Neural cell (in vitro differentiated cells): ENCODE measurements around the gene MRPS34. TPM values are rescaled to one million over a fixed set of nuclear protein-coding genes. Genes with fewer than 3 reads are reported as not detected.

Experiments
- H2AFZ ChIP-seq: fragments of 200-600, 300-800 bp; sonication (generic), shearing (Covaris generic); 2 replicates; pipeline ENCODE4 v1.6.0; 2014; ENCODE audit warnings: low read depth, mild to moderate bottlenecking, antibody characterized with exemption, low read length, moderate library complexity
- H3F3A ChIP-seq: fragments of 200-600 bp; shearing (Covaris generic); 2 replicates; pipeline ENCODE4 v1.6.1; 2016; ENCODE audit warnings: mild to moderate bottlenecking, moderate library complexity, mixed read lengths, antibody characterized with exemption, low read length; ENCODE audit not compliant: insufficient read depth, poor library complexity, severe bottlenecking
- H3K27ac ChIP-seq: fragments of 200-600, 300-800 bp; sonication (generic), shearing (Covaris generic); 2 replicates; pipeline ENCODE4 v1.5.1; 2014; ENCODE audit warnings: mild to moderate bottlenecking, low read length, moderate library complexity
- H3K27me3 ChIP-seq: fragments of 300-800, 200-600 bp; sonication (generic), shearing (Covaris generic); 2 replicates; pipeline ENCODE4 v1.6.0; 2014; ENCODE audit warnings: mild to moderate bottlenecking, low read depth, low read length, moderate library complexity; ENCODE audit not compliant: insufficient read depth
- H3K36me3 ChIP-seq: fragments of 300-800, 200-600 bp; sonication (generic), shearing (Covaris generic); 2 replicates; pipeline ENCODE4 v1.5.1; 2014; ENCODE audit warnings: mild to moderate bottlenecking, antibody characterized with exemption, low read length, moderate library complexity; ENCODE audit not compliant: insufficient read depth
- H3K4me2 ChIP-seq: fragments of 300-800, 200-600 bp; sonication (generic), shearing (Covaris generic); 2 replicates; pipeline ENCODE4 v1.6.0; 2014; ENCODE audit warnings: mild to moderate bottlenecking, low read length
- H3K4me3 ChIP-seq: fragments of 300-800, 200-600 bp; sonication (generic), shearing (Covaris generic); 2 replicates; pipeline ENCODE4 v1.5.1; 2014; ENCODE audit warnings: mild to moderate bottlenecking, low read length, moderate library complexity
- H3K79me2 ChIP-seq: fragments of 200-600 bp; shearing (Covaris generic); replicated peaks from 2 replicates; pipeline ENCODE4 v1.6.0; 2014; ENCODE audit warnings: mild to moderate bottlenecking, low read length, moderate library complexity; ENCODE audit not compliant: insufficient read depth
- H3K9ac ChIP-seq: fragments of 300-800, 200-600 bp; sonication (generic), shearing (Covaris generic); 2 replicates; pipeline ENCODE4 v1.6.1; 2016; ENCODE audit warnings: mild to moderate bottlenecking, low read length, mixed read lengths
- H3K9me2 ChIP-seq: fragments of 200-600 bp; shearing (Covaris generic); 2 replicates; pipeline ENCODE4 v1.6.1; 2016; ENCODE audit warnings: mild to moderate bottlenecking, low read length, mixed read lengths; ENCODE audit not compliant: insufficient read depth
- H3K9me3 ChIP-seq: fragments of 200-600, 300-800 bp; sonication (generic), shearing (Covaris generic); 2 replicates; pipeline ENCODE4 v1.6.1; 2016; ENCODE audit warnings: mild to moderate bottlenecking, mixed run types, low read length, moderate library complexity, mixed read lengths
- H4K20me1 ChIP-seq: fragments of 200-600 bp; shearing (Covaris generic); 2 replicates; pipeline ENCODE4 v1.6.1; 2016; ENCODE audit warnings: mild to moderate bottlenecking, mixed run types; ENCODE audit not compliant: insufficient read depth
- EP300 ChIP-seq: fragments of 450-650 bp; conservative IDR thresholded peaks from 2 replicates; pipeline ENCODE4 v1.6.1; 2014; ENCODE audit warnings: antibody characterized with exemption, mild to moderate bottlenecking, moderate library complexity; ENCODE audit not compliant: poor library complexity, severe bottlenecking
- EZH2 ChIP-seq: fragments of 200-600, 300-800 bp; shearing (Covaris generic), sonication (generic); IDR thresholded peaks from 2 replicates; pipeline ENCODE4 v1.6.1; 2014; ENCODE audit warnings: antibody characterized with exemption, low read length, borderline replicate concordance, mild to moderate bottlenecking; ENCODE audit not compliant: insufficient read depth, poor library complexity, severe bottlenecking
- MXI1 ChIP-seq: fragments of 450-650 bp; conservative IDR thresholded peaks from 2 replicates; pipeline ENCODE4 v1.6.1; 2014; ENCODE audit warnings: antibody characterized with exemption, mild to moderate bottlenecking; ENCODE audit not compliant: poor library complexity, severe bottlenecking
- POLR2AphosphoS5 ChIP-seq: IDR thresholded peaks from 2 replicates; pipeline ENCODE4 v1.6.1; 2012
- RAD21 ChIP-seq: fragments of 450-650 bp; conservative IDR thresholded peaks from 2 replicates; pipeline ENCODE4 v1.6.1; 2014; ENCODE audit warnings: antibody characterized with exemption, mild to moderate bottlenecking, moderate library complexity
- SMC3 ChIP-seq: fragments of 450-650 bp; conservative IDR thresholded peaks from 2 replicates; pipeline ENCODE4 v1.6.1; 2014; ENCODE audit warnings: antibody characterized with exemption, mild to moderate bottlenecking, moderate library complexity; ENCODE audit not compliant: poor library complexity
- TAF1 ChIP-seq: IDR thresholded peaks from 2 replicates; pipeline ENCODE4 v1.6.1; 2012; ENCODE audit warnings: low read depth
- polyA plus RNA-seq: library from polyadenylated mRNA; depleted of rRNA; stranded (reverse); fragments of >200 nt; gene quantifications from 2 replicates; pipeline ENCODE4 v1.2.3, GENCODE V29; 2014
- TF ChIP-seq, protein P1 (sequence below): fragments of 450-650 bp; IDR thresholded peaks from 2 replicates; pipeline ENCODE4 v1.5.1; 2014; ENCODE audit warnings: antibody characterized with exemption, mild to moderate bottlenecking, moderate library complexity; ENCODE audit not compliant: poor library complexity, severe bottlenecking
- TF ChIP-seq, protein P2 (sequence below): IDR thresholded peaks from 2 replicates; pipeline ENCODE4 v1.6.1; 2012; ENCODE audit warnings: borderline replicate concordance

MRPS34 gene
- polyA plus RNA-seq, 1 donor from 2014 or later = 113 TPM

DNA sequence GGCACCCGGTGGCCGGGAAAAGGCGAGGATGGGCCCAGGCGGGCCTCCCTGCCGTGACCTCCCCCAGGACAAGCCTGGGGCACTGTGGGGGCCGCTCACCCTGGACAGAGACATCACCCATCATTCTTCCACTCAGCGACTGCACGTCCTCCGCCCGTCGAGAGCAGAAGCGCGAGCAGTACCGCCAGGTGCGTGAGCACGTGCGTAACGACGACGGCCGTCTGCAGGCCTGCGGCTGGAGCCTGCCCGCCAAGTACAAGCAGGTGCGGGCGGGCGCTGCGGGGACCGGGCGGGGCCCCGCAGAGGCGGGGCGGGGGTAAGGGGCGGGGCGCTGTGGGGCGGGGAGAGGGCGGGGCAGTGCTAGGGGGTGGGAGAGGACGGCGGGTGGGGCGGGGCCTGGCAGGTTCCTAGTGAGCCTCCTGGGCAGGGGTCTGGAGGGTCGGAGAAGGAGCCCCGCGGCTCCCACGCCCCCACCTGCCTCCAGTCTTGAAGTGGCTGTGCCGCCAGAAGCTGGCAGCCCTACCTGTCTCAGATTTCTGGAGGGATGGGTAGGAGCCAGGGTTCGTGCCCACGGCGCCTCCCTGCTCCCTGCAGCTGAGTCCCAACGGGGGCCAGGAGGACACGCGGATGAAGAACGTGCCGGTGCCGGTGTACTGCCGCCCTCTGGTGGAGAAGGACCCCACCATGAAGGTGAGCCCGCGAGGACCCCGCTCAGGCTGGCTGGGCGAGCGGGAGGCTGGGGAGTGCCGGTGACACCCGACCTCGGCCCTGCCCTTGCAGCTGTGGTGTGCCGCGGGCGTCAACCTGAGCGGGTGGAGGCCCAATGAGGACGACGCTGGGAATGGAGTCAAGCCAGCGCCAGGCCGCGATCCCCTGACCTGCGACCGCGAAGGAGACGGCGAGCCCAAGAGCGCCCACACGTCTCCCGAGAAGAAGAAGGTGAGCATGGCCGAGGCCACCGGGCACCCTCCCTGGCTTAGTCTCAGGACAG lies 9.1 kb downstream of the MRPS34 start:
- Histone ChIP-seq H3K9me3 (no peaks in the 10 kb centered on the region), H3K4me2 (no peak overlapping the region), H3K9ac (no peak overlapping the region), H3K4me3 (no peak overlapping the region), H4K20me1 (no peaks in the 10 kb centered on the region), H3K36me3 (no peaks in the 10 kb centered on the region), H3K27me3 (no peaks in the 10 kb centered on the region), H3K79me2 (no peaks in the 10 kb centered on the region), H3F3A (no peaks in the 10 kb centered on the region), H2AFZ (no peak overlapping the region), H3K27ac (no peak overlapping the region), H3K9me2 (no peaks in the 10 kb centered on the region)
- TF ChIP-seq RAD21 = peak; percentile 38
- TF ChIP-seq, protein P1, sequence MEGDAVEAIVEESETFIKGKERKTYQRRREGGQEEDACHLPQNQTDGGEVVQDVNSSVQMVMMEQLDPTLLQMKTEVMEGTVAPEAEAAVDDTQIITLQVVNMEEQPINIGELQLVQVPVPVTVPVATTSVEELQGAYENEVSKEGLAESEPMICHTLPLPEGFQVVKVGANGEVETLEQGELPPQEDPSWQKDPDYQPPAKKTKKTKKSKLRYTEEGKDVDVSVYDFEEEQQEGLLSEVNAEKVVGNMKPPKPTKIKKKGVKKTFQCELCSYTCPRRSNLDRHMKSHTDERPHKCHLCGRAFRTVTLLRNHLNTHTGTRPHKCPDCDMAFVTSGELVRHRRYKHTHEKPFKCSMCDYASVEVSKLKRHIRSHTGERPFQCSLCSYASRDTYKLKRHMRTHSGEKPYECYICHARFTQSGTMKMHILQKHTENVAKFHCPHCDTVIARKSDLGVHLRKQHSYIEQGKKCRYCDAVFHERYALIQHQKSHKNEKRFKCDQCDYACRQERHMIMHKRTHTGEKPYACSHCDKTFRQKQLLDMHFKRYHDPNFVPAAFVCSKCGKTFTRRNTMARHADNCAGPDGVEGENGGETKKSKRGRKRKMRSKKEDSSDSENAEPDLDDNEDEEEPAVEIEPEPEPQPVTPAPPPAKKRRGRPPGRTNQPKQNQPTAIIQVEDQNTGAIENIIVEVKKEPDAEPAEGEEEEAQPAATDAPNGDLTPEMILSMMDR = peak; percentile 57
- TF ChIP-seq POLR2AphosphoS5 = no peak

DNA sequence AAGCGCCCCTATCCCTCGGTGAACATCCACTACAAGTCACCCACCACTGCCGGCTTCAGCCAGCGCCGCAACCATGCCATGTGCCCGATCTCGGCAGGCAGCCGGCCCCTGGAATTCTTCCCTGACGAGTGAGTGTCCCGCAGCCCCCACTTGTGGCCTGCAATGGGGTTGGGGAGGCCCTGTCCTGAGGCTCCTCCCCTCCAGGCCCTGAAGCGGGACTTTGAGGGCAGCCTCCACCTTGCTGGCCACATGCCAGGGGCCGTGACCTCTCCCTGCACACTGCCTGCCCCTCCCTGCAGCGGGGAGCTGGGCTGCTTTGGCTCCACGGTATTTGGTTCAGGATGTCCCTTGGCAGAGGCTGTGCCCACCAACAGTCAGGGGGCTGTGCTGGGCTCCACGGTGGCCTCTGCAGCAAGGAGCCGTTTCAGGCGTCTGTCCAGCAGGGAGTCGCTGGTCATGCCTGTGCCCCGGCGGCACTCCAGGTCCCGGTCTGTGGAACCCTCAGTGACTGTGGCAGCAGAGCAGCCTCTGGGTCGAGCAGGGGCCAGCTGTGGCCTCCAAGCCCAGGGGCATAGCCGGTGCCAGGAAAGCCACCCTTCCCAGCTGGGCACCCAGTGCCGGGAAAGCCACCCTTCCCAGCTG lies 9.9 kb downstream of the MRPS34 start:
- Histone ChIP-seq H3F3A (no peaks in the 10 kb centered on the region), H3K27ac (no peak overlapping the region), H3K27me3 (no peaks in the 10 kb centered on the region), H3K4me3 (no peak overlapping the region), H3K9me2 (no peaks in the 10 kb centered on the region), H3K9ac (no peak overlapping the region), H3K4me2 (no peak overlapping the region), H4K20me1 (no peaks in the 10 kb centered on the region), H3K9me3 (no peaks in the 10 kb centered on the region), H2AFZ (no peak overlapping the region), H3K79me2 (no peaks in the 10 kb centered on the region), H3K36me3 (no peaks in the 10 kb centered on the region)
- TF ChIP-seq, protein P1 = no peak
- no peak for TF ChIP-seq TAF1
- TF ChIP-seq EP300 = no peak
- TF ChIP-seq, protein P2, sequence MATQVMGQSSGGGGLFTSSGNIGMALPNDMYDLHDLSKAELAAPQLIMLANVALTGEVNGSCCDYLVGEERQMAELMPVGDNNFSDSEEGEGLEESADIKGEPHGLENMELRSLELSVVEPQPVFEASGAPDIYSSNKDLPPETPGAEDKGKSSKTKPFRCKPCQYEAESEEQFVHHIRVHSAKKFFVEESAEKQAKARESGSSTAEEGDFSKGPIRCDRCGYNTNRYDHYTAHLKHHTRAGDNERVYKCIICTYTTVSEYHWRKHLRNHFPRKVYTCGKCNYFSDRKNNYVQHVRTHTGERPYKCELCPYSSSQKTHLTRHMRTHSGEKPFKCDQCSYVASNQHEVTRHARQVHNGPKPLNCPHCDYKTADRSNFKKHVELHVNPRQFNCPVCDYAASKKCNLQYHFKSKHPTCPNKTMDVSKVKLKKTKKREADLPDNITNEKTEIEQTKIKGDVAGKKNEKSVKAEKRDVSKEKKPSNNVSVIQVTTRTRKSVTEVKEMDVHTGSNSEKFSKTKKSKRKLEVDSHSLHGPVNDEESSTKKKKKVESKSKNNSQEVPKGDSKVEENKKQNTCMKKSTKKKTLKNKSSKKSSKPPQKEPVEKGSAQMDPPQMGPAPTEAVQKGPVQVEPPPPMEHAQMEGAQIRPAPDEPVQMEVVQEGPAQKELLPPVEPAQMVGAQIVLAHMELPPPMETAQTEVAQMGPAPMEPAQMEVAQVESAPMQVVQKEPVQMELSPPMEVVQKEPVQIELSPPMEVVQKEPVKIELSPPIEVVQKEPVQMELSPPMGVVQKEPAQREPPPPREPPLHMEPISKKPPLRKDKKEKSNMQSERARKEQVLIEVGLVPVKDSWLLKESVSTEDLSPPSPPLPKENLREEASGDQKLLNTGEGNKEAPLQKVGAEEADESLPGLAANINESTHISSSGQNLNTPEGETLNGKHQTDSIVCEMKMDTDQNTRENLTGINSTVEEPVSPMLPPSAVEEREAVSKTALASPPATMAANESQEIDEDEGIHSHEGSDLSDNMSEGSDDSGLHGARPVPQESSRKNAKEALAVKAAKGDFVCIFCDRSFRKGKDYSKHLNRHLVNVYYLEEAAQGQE = no peak
- TF ChIP-seq RAD21 = no peak
- no peak for TF ChIP-seq POLR2AphosphoS5
- no peak for TF ChIP-seq EZH2
- no peak for TF ChIP-seq MXI1
- TF ChIP-seq SMC3 = no peak
